Mesothelial cell of epicardium (in vitro differentiated cells): ENCODE data around the gene PREX1. TPM values are rescaled to one million over a fixed set of nuclear protein-coding genes. Genes with fewer than 3 reads are reported as not detected.

Experiments used
- DNase-seq, 2 experiments: peaks; one replicate each; pipeline ENCODE4 v3.0.0; 2021; ENCODE audit warnings: low spot score in 2 of 2; ENCODE audit not compliant: unreplicated experiment in 2 of 2
- H3K27ac Mint-ChIP-seq: 2 replicates; pipeline ENCODE4 v1.8.0; 2021; ENCODE audit warnings: mixed read lengths
- H3K27me3 Mint-ChIP-seq: 2 replicates; pipeline ENCODE4 v1.8.0; 2021; ENCODE audit warnings: low read depth, mixed read lengths
- H3K36me3 Mint-ChIP-seq: 2 replicates; pipeline ENCODE4 v1.8.0; 2021; ENCODE audit warnings: mixed read lengths
- H3K4me1 Mint-ChIP-seq: 2 replicates; pipeline ENCODE4 v1.8.0; 2021; ENCODE audit warnings: mixed read lengths
- H3K4me3 Mint-ChIP-seq: 2 replicates; pipeline ENCODE4 v1.8.0; 2021; ENCODE audit warnings: mild to moderate bottlenecking, moderate library complexity, mixed read lengths
- H3K9me3 Mint-ChIP-seq: 2 replicates; pipeline ENCODE4 v1.8.0; 2021; ENCODE audit warnings: mixed read lengths
- CTCF ChIP-seq: fragments of 200-600 bp; sonication (generic); IDR thresholded peaks from one replicate; pipeline ENCODE4 v1.5.0; 2021; ENCODE audit warnings: antibody characterized with exemption; ENCODE audit not compliant: unreplicated experiment
- total RNA-seq: library from RNA; stranded (reverse); gene quantifications from 3 replicates; pipeline ENCODE4 v1.2.1, GENCODE V29; 2021

Gene PREX1
- total RNA-seq, 1 donor from 2014 or later, result 8.3 TPM

GRCh38 chr20:48626226-48626937 lies 201.4 kb downstream of the PREX1 start:
- no peak for DNase-seq
- TF ChIP-seq CTCF, result no peak
- Mint-ChIP-seq H3K27me3 (no peaks in the 10 kb centered on the region), H3K4me1 (peaks cover 7% of the 10 kb centered on the region), H3K4me3 (no peak overlapping the region), H3K9me3 (no peaks in the 10 kb centered on the region), H3K36me3 (no peaks in the 10 kb centered on the region), H3K27ac (no peak overlapping the region)

- Mint-ChIP-seq H3K27me3 (no peaks in the 10 kb centered on the region), H3K9me3 (no peaks in the 10 kb centered on the region), H3K36me3 (no peaks in the 10 kb centered on the region), H3K27ac (no peak overlapping the region), H3K4me1 (peaks cover 16% of the 10 kb centered on the region), H3K4me3 (no peak overlapping the region)
- TF ChIP-seq CTCF, result no peak
- DNase-seq, result no peak
Observed at GRCh38 chr20:48625136-48625900, 202.5 kb downstream of the PREX1 start.

- TF ChIP-seq CTCF, result no peak
- H3K27me3 Mint-ChIP-seq, result no peaks in the 10 kb centered on the region
- peaks cover 22% of the 10 kb centered on the region for H3K4me1 Mint-ChIP-seq
- H3K27ac Mint-ChIP-seq, result no peak overlapping the region
- H3K4me3 Mint-ChIP-seq, result no peak overlapping the region
- no peaks in the 10 kb centered on the region for H3K36me3 Mint-ChIP-seq
- no peak for DNase-seq
- H3K9me3 Mint-ChIP-seq, result no peaks in the 10 kb centered on the region
Observed at GRCh38 chr20:48624315-48625020, 203.3 kb downstream of the PREX1 start.

- Mint-ChIP-seq H3K9me3 (no peaks in the 10 kb centered on the region), H3K27ac (no peak overlapping the region), H3K4me3 (no peak overlapping the region), H3K36me3 (no peaks in the 10 kb centered on the region), H3K27me3 (no peaks in the 10 kb centered on the region), H3K4me1 (peaks cover 23% of the 10 kb centered on the region)
- TF ChIP-seq CTCF, result no peak
- no peak for DNase-seq
Observed at GRCh38 chr20:48623906-48624265, 203.9 kb downstream of the PREX1 start.

- Mint-ChIP-seq H3K9me3 (no peaks in the 10 kb centered on the region), H3K27me3 (peaks cover 2% of the 10 kb centered on the region), H3K4me3 (no peak overlapping the region), H3K36me3 (no peaks in the 10 kb centered on the region), H3K4me1 (peaks cover 23% of the 10 kb centered on the region), H3K27ac (no peak overlapping the region)
- no peak for TF ChIP-seq CTCF
- DNase-seq, result no peak
Observed at GRCh38 chr20:48623176-48623905, 204.5 kb downstream of the PREX1 start.
